Gastrocnemius medialis (tissue), 4 donors: ENCODE data around the gene GLI3.

Experiments
- CTCF ChIP-seq, 5 experiments: fragments of 450-650 bp in 3 of 5; fragments of 200-600 bp in 2 of 5; sonication (generic) in 2 of 5; IDR thresholded peaks in 4 of 5; conservative IDR thresholded peaks in 1 of 5; 1 replicate in 4 of 5; 2 replicates in 1 of 5; pipeline ENCODE4 v1.5.1; 2016 to 2019; ENCODE audit warnings: antibody characterized with exemption in 5 of 5, mild to moderate bottlenecking in 3 of 5, moderate library complexity in 3 of 5
- POLR2A ChIP-seq, 2 donors: fragments of 450-650 bp; IDR thresholded peaks; one replicate each; pipeline ENCODE4 v1.6.1; 2017; ENCODE audit warnings: antibody characterized with exemption in 2 of 2, mild to moderate bottlenecking in 2 of 2, moderate library complexity in 2 of 2

DNA sequence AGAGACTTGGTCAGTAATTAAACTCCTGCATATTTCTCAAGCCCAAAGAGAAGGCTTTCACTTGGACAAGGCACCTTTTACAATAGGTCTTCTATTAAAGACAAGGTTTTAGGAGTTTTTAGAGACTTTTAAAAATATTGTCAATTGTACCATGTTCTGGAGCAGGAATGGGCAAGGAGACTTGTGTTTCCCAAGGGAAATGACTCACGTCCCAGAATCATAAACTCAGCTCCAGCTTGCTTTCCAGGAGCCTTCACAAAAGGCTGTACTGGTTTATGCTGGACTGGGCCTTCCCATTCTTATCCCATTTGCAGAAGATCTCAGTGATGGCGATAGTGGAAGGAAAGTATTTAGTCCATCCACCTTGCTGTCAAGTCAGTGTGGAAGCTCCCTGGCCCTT lies 7.8 kb upstream of the GLI3 start:
- TF ChIP-seq CTCF (IDR thresholded peaks at IDR 0.05 in 4 of 5, conservative IDR thresholded peaks at IDR 0.05 in 1 of 5) (no peak), POLR2A (IDR thresholded peaks at IDR 0.05) (no peak)
